GM12891 (cell line): Measurements from ENCODE around the gene NDUFV3.

Experiments
- POLR2A ChIP-seq: IDR thresholded peaks from 2 replicates; pipeline ENCODE4 v1.6.1; 2011; ENCODE audit warnings: low read depth, low read length, control low read depth
- POLR2AphosphoS5 ChIP-seq: IDR thresholded peaks from 2 replicates; pipeline ENCODE4 v1.6.1; 2011; ENCODE audit warnings: low read depth, low read length, control low read depth
- POU2F2 ChIP-seq: IDR thresholded peaks from 2 replicates; pipeline ENCODE4 v1.6.1; 2011; ENCODE audit warnings: low read depth, mild to moderate bottlenecking, control low read depth, low read length, moderate library complexity
- SPI1 ChIP-seq: IDR thresholded peaks from 2 replicates; pipeline ENCODE4 v1.6.1; 2011; ENCODE audit warnings: low read depth, low read length, control low read depth
- TAF1 ChIP-seq: IDR thresholded peaks from 2 replicates; pipeline ENCODE4 v1.6.1; 2011; ENCODE audit warnings: low read depth, low read length, control low read depth

DNA sequence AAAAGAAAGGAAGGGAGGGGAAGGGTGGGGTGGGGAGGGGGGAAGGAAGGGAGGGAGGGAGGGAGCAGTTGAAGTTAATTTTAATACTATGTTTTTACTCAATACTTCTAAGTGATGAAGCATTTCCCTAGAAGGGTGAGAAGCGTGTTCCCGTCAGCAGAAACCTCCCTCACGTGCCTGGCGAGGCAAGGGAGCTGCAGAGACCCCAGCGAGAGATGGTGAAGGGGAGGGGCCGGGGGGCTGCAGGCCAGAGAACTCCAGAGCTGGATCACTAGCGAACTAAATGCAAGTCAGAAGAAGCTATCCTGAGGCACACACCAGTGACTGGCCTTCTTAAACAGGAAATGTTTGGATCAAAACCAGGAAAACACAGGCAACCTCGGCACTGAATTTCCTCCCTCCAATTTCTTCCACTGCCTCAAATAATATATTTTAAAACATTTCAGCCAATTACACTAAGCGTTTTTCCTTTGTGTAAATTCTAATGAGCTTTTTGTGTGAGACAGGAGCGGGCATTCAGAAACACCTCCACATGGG is 31.7 kb upstream of the NDUFV3 start:
- TF ChIP-seq POLR2A (no peak), POLR2AphosphoS5 (no peak), TAF1 (no peak), SPI1 (no peak), POU2F2 (no peak)
